KMS-11 (cell line): ENCODE results near the gene ZFP36.

Experiments used
- H2AFZ ChIP-seq: fragments of 200-600 bp; sonication (generic); 2 replicates; pipeline ENCODE4 v1.6.1; 2016; ENCODE audit warnings: antibody characterized with exemption, mixed run types, low read depth
- H3K27ac ChIP-seq: fragments of 200-600 bp; sonication (generic); 2 replicates; pipeline ENCODE4 v1.6.1; 2016; ENCODE audit warnings: mild to moderate bottlenecking, mixed run types
- H3K27me3 ChIP-seq: fragments of 200-600 bp; sonication (generic); 2 replicates; pipeline ENCODE4 v1.6.1; 2017; ENCODE audit warnings: mild to moderate bottlenecking, low read depth, mixed run types, moderate library complexity; ENCODE audit not compliant: insufficient read depth
- H3K36me3 ChIP-seq: fragments of 200-600 bp; sonication (generic); 2 replicates; pipeline ENCODE4 v1.6.1; 2017; ENCODE audit warnings: mild to moderate bottlenecking, mixed run types; ENCODE audit not compliant: insufficient read depth
- H3K4me1 ChIP-seq: fragments of 200-600 bp; sonication (generic); 2 replicates; pipeline ENCODE4 v1.6.1; 2016; ENCODE audit warnings: mild to moderate bottlenecking, low read depth, mixed run types; ENCODE audit not compliant: poor library complexity, severe bottlenecking
- H3K4me2 ChIP-seq: fragments of 200-600 bp; sonication (generic); 2 replicates; pipeline ENCODE4 v1.7.0; 2016; ENCODE audit warnings: mild to moderate bottlenecking, mixed run types
- H3K4me3 ChIP-seq: fragments of 200-600 bp; sonication (generic); IDR thresholded peaks from 2 replicates; pipeline ENCODE4 v1.6.1; 2017; ENCODE audit warnings: low read depth, low read length, mixed read lengths; ENCODE audit not compliant: insufficient read depth
- H3K79me2 ChIP-seq: fragments of 200-600 bp; sonication (generic); 2 replicates; pipeline ENCODE4 v1.6.1; 2016; ENCODE audit warnings: low read depth, mixed run types; ENCODE audit not compliant: insufficient read depth
- H3K9ac ChIP-seq: fragments of 200-600 bp; sonication (generic); 2 replicates; pipeline ENCODE4 v1.6.1; 2016; ENCODE audit warnings: mild to moderate bottlenecking, mixed run types
- H4K20me1 ChIP-seq: fragments of 200-600 bp; sonication (generic); 2 replicates; pipeline ENCODE4 v1.6.1; 2016; ENCODE audit warnings: mild to moderate bottlenecking, mixed run types; ENCODE audit not compliant: insufficient read depth
- TF ChIP-seq, protein P1 (sequence below): fragments of 200-600 bp; sonication (generic); conservative IDR thresholded peaks from 2 replicates; pipeline ENCODE4 v1.6.1; 2017; ENCODE audit warnings: low read depth, mild to moderate bottlenecking, antibody characterized with exemption, low read length, moderate library complexity, mixed read lengths

The ZFP36 gene

DNA sequence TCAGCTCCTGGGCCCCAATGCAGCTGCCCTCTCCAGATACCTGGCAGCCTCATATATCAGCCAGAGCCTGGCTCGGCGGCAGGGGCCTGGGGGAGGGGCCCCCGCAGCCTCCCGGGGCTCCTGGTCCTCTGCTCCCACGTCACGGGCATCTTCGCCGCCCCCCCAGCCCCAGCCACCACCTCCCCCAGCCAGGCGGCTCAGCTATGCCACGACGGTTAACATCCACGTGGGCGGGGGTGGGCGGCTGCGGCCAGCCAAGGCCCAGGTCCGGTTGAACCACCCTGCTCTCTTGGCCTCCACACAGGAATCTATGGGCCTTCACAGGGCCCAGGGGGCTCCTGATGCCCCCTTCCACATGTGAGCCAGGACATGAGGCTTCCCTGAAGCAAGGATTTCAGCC lies 18.3 kb downstream of the ZFP36 start:
- Histone ChIP-seq H3K9ac (no peak overlapping the region), H3K79me2 (no peaks in the 10 kb centered on the region), H3K4me1 (no peaks in the 10 kb centered on the region), H3K36me3 (no peaks in the 10 kb centered on the region), H3K27ac (no peak overlapping the region), H4K20me1 (no peaks in the 10 kb centered on the region), H2AFZ (no peak overlapping the region), H3K4me3 (no peak overlapping the region), H3K4me2 (no peak overlapping the region), H3K27me3 (0 out of 2 replicates have a peak, but pooled peaks cover 3% of the 10 kb centered on the region)
- TF ChIP-seq, protein P1, sequence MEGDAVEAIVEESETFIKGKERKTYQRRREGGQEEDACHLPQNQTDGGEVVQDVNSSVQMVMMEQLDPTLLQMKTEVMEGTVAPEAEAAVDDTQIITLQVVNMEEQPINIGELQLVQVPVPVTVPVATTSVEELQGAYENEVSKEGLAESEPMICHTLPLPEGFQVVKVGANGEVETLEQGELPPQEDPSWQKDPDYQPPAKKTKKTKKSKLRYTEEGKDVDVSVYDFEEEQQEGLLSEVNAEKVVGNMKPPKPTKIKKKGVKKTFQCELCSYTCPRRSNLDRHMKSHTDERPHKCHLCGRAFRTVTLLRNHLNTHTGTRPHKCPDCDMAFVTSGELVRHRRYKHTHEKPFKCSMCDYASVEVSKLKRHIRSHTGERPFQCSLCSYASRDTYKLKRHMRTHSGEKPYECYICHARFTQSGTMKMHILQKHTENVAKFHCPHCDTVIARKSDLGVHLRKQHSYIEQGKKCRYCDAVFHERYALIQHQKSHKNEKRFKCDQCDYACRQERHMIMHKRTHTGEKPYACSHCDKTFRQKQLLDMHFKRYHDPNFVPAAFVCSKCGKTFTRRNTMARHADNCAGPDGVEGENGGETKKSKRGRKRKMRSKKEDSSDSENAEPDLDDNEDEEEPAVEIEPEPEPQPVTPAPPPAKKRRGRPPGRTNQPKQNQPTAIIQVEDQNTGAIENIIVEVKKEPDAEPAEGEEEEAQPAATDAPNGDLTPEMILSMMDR, result no peak

DNA sequence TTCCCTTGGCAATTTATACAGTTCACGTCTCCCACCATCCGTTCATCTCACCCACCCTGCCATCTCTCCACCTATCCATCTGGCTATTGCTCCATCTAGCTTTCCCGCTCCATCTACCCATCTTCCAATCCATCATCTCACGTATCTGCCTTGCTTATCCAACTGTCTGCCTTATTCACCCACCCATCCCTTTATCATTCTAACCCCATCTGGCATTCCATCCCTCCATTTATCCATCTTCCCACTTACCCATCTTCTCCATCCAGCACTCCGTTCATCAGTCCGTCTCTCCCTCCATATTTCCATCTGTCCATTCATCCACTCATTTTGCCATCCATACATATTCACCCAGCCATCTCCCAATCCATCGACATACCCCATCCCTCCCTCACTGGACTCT lies 19.1 kb downstream of the ZFP36 start:
- Histone ChIP-seq H2AFZ (no peak overlapping the region), H3K4me1 (peaks cover 4% of the 10 kb centered on the region), H3K79me2 (no peaks in the 10 kb centered on the region), H4K20me1 (no peaks in the 10 kb centered on the region), H3K27ac (no peak overlapping the region), H3K27me3 (0 out of 2 replicates have a peak, but pooled peaks cover 3% of the 10 kb centered on the region), H3K9ac (no peak overlapping the region), H3K4me3 (no peak overlapping the region), H3K36me3 (no peaks in the 10 kb centered on the region), H3K4me2 (no peak overlapping the region)
- TF ChIP-seq, protein P1, result no peak

DNA sequence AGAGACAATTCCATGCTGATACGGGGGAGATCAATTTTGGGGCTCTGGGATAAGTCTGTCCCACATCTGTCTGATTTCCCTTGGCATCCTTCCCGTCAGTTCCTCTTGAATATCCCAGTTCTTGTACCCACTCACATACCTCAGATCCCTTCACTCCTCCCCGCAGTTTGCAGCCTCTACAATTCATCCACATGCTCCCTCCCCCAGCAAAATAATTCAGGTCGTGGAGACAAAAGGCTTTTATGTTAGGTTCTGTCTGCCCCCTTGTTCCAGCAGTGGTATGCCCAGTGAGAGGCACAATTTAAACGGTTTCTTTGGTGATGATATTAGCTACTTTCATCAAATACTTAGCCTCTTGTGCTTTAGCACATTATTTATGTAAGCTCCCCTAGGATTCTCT lies 19.5 kb downstream of the ZFP36 start:
- no peak overlapping the region for H3K4me3 ChIP-seq
- H3K79me2 ChIP-seq, result no peaks in the 10 kb centered on the region
- no peaks in the 10 kb centered on the region for H4K20me1 ChIP-seq
- no peak overlapping the region for H2AFZ ChIP-seq
- H3K27me3 ChIP-seq, result 0 out of 2 replicates have a peak, but pooled peaks cover 3% of the 10 kb centered on the region
- no peak overlapping the region for H3K4me2 ChIP-seq
- TF ChIP-seq, protein P1, result no peak
- H3K36me3 ChIP-seq, result no peaks in the 10 kb centered on the region
- H3K4me1 ChIP-seq, result peaks cover 8% of the 10 kb centered on the region
- no peak overlapping the region for H3K27ac ChIP-seq
- no peak overlapping the region for H3K9ac ChIP-seq

DNA sequence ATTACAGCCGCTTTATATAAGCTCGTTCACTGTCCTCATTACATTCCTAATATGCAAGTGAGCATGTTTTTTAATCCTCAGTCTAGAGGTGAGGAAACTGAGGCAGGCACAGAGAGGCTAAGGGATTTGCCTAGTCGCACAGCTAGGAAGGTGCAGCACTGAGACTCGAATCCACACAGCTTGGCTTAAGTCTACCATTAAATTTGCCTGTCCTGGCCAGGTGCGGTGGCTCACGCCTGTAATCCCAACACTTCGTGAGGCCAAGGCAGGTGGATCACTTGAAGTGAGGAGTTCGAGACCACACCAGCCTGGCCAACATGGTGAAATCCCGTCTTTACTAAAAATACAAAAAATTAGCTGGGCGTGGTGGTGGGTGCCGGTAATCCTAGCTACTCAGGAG lies 21.1 kb downstream of the ZFP36 start:
- Histone ChIP-seq H3K79me2 (no peaks in the 10 kb centered on the region), H3K4me1 (peaks cover 24% of the 10 kb centered on the region), H3K27me3 (0 out of 2 replicates have a peak, but pooled peaks cover 3% of the 10 kb centered on the region), H3K4me2 (no peak overlapping the region), H2AFZ (no peak overlapping the region), H3K9ac (no peak overlapping the region), H4K20me1 (no peaks in the 10 kb centered on the region), H3K4me3 (no peak overlapping the region), H3K36me3 (peaks cover 3% of the 10 kb centered on the region; the same call in 1 of the 2 replicates), H3K27ac (no peak overlapping the region)
- TF ChIP-seq, protein P1, result no peak
